ENCODE measurements around the gene DNAJC4. TPM values are rescaled to one million over a fixed set of nuclear protein-coding genes. Genes with fewer than 3 reads are reported as not detected.
A peak's percentile ranks its signal among the peaks of the same experiment; 100 is the strongest.

DNAJC4 gene
- total RNA-seq, 6 experiments from 2014 or later = 14.6 to 27.6 (median 21.4) TPM

DNA sequence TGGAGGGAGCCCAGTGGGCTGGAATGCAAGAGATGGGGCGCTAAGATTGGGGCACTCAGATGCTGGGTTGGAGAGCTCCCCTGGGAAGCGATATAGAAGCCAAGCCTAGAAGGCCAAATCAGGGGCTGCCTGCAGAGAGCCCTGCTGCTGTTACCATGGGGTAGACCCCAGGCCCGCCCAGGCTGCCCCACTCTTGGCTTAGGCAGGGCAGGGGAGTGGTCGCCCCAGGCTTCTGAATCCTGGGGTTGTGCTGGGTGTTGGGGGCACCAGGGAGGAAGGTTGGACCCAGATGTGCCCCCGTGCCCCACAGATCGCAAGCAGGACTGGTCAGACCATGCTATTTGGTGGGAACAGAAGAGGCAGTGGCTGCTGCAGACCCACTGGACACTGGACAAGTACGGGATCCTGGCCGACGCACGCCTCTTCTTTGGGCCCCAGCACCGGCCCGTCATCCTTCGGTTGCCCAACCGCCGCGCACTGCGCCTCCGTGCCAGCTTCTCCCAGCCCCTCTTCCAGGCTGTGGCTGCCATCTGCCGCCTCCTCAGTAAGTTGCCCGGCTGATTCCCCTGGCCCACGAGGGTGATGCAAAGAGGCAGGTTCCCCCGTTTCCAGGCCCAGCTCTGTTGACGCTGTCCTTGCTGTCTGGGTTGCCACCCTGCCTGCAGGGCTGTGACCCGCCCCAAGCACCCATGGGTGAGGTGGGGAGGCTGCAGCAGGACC, 19.9 kb upstream of the DNAJC4 start:
- Histone ChIP-seq H3K36me3 (peaks cover 0 to 21% (median 0%) of the 10 kb centered on the region in 4 donors), H3K27ac (no peak overlapping the region), H3K27me3 (no peaks in the 10 kb centered on the region), H3K9me3 (no peaks in the 10 kb centered on the region), H3K4me1 (peaks cover 0 to 6% (median 0%) of the 10 kb centered on the region in 4 donors), H3K4me3 (no peak overlapping the region)
- intact Hi-C loops (cut with DNase I) = no loop called here
- ATAC-seq (no peak), DNase-seq (no peak)
- WGBS (ENCODE audit: insufficient coverage, low coverage, low lambda C conversion rate, missing lambda C conversion rate) = 81% methylated on average over 4 of the region's 24 CpGs
- TF ChIP-seq POLR2A (IDR thresholded peaks at IDR 0.05) = no peak
- TF ChIP-seq, protein P1, sequence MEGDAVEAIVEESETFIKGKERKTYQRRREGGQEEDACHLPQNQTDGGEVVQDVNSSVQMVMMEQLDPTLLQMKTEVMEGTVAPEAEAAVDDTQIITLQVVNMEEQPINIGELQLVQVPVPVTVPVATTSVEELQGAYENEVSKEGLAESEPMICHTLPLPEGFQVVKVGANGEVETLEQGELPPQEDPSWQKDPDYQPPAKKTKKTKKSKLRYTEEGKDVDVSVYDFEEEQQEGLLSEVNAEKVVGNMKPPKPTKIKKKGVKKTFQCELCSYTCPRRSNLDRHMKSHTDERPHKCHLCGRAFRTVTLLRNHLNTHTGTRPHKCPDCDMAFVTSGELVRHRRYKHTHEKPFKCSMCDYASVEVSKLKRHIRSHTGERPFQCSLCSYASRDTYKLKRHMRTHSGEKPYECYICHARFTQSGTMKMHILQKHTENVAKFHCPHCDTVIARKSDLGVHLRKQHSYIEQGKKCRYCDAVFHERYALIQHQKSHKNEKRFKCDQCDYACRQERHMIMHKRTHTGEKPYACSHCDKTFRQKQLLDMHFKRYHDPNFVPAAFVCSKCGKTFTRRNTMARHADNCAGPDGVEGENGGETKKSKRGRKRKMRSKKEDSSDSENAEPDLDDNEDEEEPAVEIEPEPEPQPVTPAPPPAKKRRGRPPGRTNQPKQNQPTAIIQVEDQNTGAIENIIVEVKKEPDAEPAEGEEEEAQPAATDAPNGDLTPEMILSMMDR (IDR thresholded peaks at IDR 0.05) = no peak

DNA sequence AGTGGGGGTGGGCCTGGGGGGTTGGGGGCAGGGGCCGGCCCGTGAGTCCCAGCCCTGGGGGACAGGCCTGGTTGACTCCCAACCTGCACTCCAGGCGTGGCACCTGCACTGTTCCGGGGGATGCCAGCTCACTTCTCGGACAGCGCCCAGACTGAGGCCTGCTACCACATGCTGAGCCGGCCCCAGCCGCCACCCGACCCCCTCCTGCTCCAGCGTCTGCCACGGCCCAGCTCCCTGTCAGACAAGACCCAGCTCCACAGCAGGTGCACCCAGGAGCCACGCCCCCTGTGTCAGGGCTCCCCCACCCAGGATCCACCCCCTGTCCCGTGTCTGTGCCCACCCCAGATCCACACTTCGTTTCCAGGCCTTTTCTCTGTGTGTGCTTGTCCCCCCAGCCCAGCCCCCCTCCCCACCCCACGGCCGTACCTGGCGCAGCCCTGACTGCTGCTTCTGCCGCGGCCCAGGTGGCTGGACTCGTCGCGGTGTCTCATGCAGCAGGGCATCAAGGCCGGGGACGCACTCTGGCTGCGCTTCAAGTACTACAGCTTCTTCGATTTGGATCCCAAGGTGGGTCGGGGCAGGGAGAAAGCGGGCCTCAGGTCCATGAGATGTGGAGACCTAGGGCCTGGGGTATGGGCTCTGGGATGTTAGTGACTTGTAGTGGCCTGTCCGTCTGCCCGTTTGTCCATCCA, 19.0 kb upstream of the DNAJC4 start:
- Histone ChIP-seq H3K27ac (no peak overlapping the region), H3K27me3 (no peaks in the 10 kb centered on the region), H3K36me3 (peaks cover 0 to 15% (median 0%) of the 10 kb centered on the region in 4 donors), H3K4me1 (peaks cover 0 to 6% (median 0%) of the 10 kb centered on the region in 4 donors), H3K9me3 (no peaks in the 10 kb centered on the region), H3K4me3 (no peak overlapping the region)
- ATAC-seq = no peak
- intact Hi-C loops (cut with DNase I) = no loop called here
- WGBS (ENCODE audit: insufficient coverage, low coverage, low lambda C conversion rate, missing lambda C conversion rate) = 86% methylated on average over 12 of the region's 30 CpGs
- TF ChIP-seq POLR2A (IDR thresholded peaks at IDR 0.05) = no peak
- TF ChIP-seq, protein P1 (IDR thresholded peaks at IDR 0.05) = no peak
- peak in 1 of 3 donors; percentile 24 for DNase-seq

DNA sequence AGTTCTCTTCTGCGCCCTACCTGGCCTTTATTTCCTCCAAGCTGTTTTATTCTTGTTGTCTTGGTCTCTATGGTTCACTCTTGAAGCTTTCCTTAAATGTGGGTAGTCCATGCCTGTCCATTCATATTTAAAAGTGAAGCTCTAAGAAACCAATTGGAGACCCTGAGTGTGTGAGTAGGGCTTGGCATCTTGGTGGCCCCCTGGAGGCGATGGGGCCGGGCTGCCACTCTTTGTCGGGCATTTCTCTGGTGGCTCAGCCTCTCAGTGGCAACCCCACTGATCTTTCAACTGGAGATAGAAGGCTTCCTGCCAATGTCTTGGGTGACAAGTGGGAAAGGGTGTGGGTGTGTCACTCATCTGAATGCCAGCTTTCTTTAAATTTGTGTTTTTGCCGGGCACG, 13.5 kb upstream of the DNAJC4 start:
- intact Hi-C loops (cut with DNase I) = no loop called here
- no peak overlapping the region for H3K27ac ChIP-seq
- ATAC-seq = no peak
- TF ChIP-seq, protein P1 (IDR thresholded peaks at IDR 0.05) = no peak
- TF ChIP-seq POLR2A (IDR thresholded peaks at IDR 0.05) = no peak
- 68% methylated on average over 2 of the region's 6 CpGs for WGBS (ENCODE audit: insufficient coverage, low coverage, low lambda C conversion rate, missing lambda C conversion rate)
- no peaks in the 10 kb centered on the region for H3K27me3 ChIP-seq
- H3K4me1 ChIP-seq = peaks cover 0 to 14% (median 6%) of the 10 kb centered on the region in 4 donors
- DNase-seq = no peak
- H3K36me3 ChIP-seq = peaks cover 0 to 26% (median 0%) of the 10 kb centered on the region in 4 donors
- no peaks in the 10 kb centered on the region for H3K9me3 ChIP-seq
- H3K4me3 ChIP-seq = no peak overlapping the region

DNA sequence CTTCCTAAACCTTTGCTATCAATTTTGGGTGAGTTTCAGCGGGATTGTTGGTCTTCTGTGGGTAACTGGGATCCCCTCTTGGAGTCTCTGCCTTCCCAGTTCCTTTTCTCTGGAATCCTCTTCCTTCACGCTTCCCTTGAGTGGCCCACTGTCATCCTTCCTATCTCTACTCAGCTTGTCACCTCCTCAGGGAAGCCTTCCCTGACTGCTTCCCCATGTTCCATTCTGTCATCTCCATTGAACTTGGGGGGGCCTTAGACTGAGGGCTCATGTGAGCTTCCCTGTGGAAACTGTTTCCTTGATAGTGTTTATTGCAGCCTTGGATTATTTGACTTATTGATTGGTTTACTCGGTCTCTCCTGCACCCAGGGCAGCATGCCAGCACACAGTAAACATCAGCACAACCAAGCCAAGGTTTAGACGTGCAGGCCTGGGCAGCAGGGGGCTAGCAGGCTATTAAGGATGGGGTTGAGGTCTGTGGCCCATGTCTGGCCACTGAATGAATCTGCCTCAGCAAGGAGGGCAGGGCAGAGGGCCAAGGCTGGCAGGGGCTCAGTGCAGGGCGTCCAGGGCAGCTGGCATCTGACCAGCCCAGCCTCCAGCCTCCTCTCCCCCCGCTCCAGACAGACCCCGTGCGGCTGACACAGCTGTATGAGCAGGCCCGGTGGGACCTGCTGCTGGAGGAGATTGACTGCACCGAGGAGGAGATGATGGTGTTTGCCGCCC, 11.6 kb upstream of the DNAJC4 start:
- Histone ChIP-seq H3K27ac (no peak overlapping the region), H3K4me1 (peaks cover 0 to 14% (median 6%) of the 10 kb centered on the region in 4 donors), H3K4me3 (no peak overlapping the region), H3K36me3 (peaks cover 0 to 32% (median 0%) of the 10 kb centered on the region in 4 donors), H3K9me3 (no peaks in the 10 kb centered on the region), H3K27me3 (no peaks in the 10 kb centered on the region)
- intact Hi-C loops (cut with DNase I) = no loop called here
- DNase-seq = peak; percentile 80 to 89 (median 86)
- ATAC-seq = peak; percentile 75 to 89 (median 84)
- TF ChIP-seq, protein P1 (IDR thresholded peaks at IDR 0.05) = no peak
- no peak for TF ChIP-seq POLR2A (IDR thresholded peaks at IDR 0.05)
- 47% methylated on average over 3 of the region's 11 CpGs for WGBS (ENCODE audit: insufficient coverage, low coverage, low lambda C conversion rate, missing lambda C conversion rate)
